SKM-1 (cell line): ENCODE data around the gene IL4.

Experiments
- DNase-seq: peaks from one replicate; lab custom pipeline; 2025; ENCODE audit not compliant: unreplicated experiment; lab: John Stamatoyannopoulos, UW

IL4 gene

DNA sequence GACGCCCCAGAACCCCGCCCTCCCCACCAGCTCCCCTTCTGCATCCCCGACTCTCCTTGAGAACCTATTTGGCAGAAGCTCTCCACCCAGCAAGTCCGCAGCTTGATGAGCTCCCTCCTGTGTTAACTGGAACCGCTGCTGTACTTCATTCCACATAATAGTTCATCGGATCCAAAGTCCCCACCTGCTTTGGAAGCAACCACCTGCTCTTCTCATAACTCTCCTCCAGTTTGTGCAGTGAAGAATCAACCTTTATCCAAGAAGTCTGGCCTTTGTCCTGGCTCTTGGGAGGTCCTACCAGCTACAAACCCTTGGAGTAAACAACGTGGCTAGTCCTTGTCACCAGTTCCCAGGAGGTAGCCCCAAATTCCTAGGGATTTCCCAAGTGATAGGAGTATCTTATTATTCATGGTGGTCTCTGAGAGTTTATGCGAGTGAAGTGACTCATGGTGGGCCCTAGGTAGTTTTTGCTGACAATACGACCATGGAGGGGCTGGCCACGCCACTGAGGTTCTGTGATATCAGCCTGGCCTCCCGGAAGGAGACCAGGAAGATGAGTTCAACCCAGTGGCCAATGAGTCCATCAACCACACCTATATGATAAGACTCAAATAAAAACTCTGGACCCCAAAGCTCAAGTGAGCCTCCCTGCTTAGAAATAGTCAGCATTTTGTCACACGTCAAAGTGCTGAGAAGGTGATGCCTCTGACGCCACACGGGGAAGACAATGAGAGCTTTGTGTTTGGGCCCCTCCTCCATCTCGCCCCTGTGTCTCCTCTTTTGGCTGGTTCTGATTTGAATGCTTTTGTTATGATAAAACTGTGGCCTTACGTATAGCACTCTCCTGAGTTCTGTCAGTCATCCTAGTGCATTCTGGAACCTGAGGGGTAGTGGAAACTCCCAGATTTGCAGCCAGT is 3.6 kb upstream of the IL4 start:
- DNase-seq: no peak

DNA sequence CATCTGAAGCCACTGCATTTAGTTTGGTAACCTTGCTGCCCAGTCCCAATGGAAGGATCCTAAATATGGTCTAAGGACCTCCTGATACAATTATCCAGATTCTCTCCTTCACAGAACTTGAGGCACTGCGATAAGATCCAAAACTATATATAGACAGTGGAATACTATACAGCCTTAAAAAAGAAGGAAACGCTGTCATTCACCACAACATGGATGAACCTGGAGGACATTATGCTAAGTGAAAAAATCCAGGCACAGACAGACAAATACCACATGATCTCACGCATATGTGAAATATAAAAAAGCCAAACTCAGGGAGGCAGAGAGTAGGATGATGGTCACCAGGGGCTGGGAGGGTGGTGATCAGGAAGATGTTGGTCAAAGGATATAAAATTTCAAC is 2.8 kb upstream of the IL4 start:
- no peak for DNase-seq

DNA sequence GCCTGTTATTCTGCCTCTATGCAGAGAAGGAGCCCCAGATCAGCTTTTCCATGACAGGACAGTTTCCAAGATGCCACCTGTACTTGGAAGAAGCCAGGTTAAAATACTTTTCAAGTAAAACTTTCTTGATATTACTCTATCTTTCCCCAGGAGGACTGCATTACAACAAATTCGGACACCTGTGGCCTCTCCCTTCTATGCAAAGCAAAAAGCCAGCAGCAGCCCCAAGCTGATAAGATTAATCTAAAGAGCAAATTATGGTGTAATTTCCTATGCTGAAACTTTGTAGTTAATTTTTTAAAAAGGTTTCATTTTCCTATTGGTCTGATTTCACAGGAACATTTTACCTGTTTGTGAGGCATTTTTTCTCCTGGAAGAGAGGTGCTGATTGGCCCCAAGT is 301 bp upstream of the IL4 start:
- no peak for DNase-seq

DNA sequence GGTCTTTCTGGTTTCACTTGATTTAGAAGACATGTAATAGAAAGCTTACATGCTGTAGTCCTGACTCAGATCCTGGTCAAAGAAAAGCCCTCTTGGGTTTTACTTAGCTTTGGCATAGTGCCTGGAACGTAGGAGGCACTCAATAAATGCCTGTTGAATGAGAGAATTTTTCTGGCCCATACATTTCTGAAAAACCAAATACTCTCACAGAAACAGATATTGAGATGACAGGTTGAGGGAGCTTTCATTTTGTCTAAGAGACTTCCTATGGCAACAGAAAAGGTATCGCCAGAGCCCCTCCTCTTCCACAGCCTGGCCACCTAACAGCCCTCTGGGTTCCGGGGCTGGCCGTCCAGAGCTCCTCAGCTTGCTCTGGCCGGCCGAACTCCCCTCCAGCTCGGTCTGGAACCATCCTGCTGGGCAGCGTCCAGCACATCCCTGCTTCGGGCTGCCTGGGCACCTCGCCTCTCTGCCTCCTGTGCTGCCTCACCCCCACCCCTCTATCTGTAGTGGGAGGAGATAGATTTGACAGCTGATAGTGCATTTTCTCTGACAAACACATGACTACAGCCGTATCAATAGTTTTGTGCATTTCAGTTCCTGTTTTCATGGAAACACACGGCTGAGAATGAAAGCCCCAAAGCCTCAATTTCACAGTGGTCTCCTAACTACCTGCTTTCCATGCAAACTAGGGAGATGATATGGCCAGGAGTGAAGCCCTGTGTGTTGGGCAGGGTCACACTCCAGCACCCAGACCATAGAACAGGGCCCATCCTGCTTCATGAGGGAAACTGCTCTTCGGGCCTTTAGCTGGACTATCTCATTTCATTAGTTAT is 1.1 kb downstream of the IL4 start:
- DNase-seq: no peak

DNA sequence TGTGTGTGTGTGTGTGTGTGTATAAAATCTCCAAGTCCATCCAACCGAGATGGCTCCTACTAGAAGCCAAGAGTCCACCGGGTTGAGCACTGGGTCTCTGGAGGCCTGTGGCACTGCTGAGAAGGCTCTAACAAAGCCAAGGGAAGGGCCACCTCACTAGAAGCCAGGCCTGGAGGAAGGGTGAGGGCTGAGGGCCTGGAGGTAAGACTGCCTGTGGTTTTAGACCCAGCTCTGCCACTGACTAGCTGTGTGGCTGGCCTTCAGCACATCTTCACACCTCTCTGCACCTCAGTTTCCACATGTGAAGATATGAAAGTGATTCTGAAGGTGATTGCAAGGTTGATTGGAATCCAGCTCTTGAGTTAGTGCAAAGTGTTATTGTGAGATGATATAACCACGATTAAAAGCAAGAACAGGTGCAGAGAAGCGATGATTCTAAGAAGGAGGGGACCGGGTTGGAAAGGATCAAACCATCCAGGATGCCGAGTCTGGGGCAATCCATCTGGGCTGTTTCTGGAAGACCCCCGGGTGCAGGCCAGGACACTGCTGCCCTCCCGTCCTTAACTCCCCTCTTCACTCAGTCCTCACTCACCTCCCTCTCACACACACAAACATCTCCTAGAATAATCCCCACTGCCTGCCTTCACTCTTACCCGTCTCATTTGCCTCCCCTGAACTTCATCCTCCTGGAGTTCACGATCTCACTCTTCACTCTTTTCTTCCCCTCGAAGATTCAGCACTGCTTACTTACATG is 2.3 kb downstream of the IL4 start:
- no peak for DNase-seq

DNA sequence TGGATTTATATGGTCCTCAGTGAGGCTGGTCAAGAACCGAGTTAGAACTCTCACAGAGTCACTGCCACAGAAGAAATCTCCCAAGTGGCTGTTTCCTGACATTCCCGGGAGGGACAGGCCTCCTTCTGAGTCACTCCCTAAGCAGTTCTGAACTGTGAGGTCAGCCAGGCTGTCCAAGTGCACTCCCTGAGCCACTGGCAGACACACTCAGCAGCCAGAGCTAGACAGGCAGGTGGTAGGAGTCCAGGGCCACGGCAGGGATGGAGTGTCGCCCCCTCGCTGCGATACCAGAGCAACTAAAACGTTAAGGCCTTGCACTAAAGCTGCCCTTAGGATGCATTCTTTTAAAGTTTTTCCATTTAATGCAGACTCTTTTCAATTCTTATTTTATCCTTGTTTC is 3.4 kb downstream of the IL4 start:
- DNase-seq: no peak

DNA sequence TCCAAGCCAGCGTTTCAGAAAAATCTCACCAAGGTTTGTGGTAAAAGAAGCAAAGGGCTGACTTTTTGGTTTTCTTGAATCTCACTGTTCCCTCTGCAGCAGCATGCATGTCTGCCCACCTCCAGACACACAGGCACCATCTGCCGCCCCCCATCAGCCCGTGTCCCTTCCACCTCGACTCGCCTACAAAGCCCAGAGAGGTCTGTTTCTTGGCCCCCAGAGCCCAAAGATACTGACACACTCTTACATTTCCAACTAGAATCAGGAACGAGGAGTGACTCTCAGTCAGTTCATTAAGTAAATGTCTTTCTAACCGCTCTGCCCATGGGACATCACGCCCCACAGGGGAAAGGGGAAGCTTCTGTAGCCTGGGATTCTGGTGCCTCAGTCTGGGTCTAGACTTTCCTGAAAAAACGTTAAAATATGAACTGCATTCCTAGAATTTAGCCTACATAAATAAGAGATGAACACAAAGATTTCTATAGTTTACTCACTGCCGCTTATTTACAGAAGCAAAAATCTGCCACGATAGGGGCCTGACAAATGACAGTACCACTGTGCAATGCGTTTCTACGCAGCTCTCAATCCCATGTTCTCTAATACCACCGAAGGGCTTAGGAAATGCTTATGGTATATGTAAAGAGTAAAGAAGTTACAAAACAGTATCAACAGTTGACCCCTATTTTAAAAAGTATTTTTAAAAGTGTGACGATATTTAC is 4.1 kb downstream of the IL4 start:
- no peak for DNase-seq

DNA sequence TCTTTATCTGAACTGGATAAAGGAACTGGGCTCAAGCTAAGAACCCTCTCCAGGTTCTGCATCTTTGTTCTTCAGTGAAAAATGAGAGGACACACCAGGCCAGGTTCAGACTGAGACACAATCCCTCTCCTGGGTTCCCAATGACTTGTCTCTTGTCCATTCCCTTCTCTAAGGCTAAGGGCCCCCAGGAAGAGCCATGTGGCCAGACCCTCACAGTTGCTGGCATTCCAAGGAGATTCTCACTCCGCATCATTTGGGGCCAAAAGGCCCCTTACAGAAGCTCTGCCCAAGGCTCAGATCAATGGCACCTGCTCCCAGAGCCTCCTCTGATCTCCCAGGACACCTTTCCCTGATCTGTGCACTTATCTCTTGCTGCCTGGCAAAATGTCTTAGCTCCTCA is 4.9 kb downstream of the IL4 start:
- no peak for DNase-seq

DNA sequence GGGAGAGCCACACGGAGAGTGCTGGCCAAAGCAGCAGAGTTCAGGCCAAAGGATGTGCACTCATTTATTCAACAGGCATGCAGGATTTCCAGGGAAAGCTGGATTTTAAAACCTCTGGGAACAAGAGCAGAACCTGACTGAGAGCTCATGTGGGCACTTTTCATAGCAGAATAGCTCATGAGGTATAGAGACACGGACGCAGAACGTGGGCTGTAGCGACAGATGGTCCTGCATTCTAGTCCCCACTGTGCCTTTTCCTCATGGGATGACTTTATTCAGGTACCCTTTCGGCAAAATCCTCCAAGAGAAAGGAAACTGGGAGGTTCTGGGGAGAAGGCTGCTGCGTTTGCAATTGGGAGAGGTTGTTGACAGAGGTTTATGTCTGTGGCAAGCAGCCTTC is 5.4 kb downstream of the IL4 start:
- DNase-seq: no peak

DNA sequence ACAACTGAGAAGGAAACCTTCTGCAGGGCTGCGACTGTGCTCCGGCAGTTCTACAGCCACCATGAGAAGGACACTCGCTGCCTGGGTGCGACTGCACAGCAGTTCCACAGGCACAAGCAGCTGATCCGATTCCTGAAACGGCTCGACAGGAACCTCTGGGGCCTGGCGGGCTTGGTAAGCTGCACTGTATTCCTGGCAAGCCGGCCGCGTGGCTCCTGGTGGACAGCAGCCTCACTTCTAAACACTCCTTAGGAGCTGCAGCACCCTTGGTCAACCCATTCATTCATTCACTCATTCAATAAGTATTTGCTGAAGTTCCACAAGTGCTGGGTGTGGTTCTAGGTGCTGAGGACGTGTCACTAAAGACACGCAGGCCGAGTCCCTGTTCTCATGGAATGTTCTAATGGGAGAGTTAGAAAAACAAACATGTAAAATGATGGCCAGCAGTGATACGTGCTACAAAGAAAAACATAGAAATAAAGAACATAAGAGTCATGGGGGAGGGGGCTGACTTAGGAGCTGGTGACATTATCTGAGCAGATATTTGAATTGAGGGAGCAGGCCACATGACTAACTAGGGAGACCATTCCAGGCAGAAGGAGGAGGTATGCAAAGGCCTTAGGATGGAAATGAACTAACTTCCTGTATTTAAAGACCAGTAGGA is 6.1 kb downstream of the IL4 start:
- DNase-seq: no peak

DNA sequence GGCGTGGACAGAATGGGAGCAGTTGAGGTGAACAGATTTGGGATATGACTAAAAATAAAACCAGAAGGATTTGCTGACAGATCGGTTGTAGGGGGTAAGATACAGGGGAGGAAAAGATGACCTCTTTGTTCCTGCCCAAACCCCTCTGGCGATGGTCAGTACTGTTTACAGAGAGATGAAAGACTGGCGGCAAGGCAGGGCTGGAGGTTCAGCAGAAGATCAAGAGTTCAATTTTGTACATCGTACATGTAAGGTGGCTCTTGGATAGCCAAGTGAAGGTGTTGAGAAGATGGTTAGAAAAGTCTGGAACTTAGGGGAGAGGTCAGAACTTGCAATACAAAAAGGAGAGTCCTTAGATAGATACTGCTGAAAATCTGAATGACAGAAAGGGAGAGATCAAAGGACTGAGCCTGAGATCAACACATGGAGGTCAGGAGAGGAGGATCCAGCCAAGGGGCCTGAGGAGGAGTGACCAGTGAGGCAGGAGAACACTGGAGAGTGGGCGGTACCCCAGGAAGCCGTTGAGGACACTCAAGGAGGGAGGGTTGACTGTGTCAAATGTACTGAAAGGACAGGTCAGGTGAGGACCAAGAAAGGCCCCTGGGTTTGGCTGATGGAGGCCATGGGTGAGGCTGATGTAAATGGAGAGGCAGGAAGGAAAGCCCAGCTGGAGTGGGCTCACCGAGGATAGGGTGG is 7.1 kb downstream of the IL4 start:
- DNase-seq: no peak

DNA sequence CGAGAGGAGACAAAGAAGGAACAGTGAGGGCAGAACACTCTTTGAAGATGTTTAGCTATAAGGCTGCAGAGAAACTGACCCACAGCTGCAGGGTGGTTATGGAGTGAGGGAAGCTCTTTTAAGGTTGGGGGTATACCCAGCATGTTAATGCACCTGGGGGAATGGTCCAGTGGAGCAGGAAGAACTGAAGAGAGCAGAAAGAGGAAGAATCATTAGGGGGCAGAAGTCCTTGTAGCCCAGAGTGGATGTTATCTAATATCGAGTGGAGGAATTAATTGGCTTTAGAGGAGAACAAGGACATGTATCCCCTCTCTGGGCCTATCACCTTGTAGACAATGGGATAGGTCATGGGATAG is 7.7 kb downstream of the IL4 start:
- DNase-seq: no peak

DNA sequence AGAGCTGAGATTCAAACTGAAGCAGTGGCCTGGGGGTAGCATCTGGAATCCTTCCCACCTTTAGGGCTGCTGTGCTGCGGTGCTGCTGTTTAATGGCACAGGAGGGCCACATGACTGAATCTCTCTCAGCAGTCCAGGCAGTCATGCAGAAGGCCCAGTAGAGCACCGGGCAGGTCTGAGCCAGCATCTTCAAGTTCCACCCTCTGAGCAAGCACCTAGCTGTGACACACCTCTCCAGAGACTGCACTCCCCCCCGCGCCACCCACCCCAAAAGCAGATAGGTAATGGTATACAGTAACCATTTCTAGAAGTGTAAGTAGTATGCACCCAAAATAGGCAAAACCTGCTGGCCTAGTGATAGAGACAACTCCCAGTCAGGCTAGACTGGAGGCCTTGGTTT is 8.2 kb downstream of the IL4 start:
- no peak for DNase-seq

DNA sequence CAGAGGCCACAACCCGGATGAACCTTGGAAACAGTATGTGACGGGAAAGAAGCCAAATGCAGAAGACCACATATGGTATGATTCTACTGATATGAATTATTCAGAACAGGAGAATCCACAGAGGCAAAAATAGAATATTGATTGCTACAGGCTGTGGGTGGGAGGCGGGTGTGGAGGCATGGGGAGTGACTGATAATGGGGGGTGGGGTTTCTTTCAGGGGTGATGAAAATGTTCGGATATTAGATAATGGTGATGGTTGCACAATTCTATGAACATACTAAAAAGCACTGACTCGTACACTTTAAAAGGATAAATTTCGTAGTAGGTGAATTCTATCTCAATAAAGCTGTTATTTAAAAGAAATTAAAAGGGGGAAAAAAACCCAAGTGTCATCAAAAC is 10.7 kb downstream of the IL4 start:
- no peak for DNase-seq

DNA sequence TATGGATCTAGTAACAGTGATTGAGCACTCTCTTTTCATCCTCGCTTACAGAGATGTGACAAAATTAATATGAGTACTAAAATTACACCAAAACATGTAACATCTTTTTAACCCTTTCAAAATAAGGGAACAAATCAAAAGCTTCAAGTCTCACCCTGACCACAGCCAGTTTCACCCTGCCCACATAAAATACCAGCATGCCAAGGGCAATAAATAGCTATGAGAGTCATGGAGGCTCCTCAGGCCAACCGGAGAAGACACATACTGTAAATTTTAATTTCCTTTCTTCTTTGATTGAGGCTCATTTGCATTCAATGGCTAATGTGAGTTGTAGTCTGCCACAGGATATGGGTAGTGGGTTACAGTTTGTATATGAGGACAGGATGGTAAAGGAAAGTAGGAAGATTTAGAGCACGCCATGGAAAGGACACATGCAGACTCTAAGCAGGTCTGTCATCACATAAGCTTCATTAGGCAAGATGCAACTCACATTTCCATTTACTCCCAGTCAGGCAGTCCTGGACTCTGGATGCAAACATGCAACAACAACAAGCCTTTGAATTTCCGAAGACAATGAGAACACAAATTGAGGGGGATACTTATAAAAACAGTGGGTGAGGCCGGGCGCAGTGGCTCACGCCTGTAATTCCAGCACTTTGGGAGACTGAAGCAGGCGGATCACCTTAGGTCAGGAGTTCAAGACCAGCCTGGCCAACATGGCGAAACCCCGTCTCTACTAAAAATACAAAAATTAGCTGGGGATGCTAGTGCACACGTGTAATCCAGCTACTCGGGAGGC is 11.3 kb downstream of the IL4 start:
- no peak for DNase-seq

DNA sequence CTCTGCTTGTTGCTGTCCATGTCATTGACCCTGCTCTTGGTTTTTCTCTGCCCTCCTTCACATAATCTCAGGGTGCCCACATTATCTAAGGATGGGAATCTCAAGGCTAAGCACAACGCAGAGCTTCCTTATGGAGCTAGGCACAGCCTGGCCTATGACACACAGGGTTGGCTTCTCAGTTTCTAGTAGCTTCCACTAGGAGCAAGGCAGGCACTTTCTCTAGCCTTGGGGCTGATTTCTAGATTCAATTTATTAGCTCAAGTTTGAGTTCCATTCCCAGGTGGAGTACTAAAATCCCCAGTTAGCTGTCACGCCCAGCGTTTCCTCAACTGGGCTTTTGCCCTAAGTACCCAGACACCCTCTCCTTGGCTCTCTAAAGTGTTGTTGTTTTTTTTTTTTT is 12.4 kb downstream of the IL4 start:
- DNase-seq: no peak

DNA sequence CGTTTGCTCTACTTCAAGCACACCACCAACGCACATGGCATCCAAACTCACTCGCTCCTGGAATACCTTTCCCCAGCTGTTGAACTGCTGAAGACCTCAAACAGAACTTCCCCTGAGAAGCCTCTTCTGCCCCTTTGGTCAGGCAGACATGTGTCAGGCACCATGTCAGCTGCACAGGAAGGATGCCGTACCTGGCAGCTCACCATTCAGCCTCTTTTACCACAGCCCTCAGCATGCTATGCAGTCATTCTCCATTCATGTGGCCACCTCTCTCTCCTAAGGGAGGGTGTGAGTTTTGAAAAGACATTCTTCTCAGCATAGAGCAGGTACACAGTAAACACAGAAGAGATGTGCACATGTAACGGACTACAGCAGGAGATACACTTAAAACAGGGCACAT is 14.2 kb downstream of the IL4 start:
- no peak for DNase-seq

DNA sequence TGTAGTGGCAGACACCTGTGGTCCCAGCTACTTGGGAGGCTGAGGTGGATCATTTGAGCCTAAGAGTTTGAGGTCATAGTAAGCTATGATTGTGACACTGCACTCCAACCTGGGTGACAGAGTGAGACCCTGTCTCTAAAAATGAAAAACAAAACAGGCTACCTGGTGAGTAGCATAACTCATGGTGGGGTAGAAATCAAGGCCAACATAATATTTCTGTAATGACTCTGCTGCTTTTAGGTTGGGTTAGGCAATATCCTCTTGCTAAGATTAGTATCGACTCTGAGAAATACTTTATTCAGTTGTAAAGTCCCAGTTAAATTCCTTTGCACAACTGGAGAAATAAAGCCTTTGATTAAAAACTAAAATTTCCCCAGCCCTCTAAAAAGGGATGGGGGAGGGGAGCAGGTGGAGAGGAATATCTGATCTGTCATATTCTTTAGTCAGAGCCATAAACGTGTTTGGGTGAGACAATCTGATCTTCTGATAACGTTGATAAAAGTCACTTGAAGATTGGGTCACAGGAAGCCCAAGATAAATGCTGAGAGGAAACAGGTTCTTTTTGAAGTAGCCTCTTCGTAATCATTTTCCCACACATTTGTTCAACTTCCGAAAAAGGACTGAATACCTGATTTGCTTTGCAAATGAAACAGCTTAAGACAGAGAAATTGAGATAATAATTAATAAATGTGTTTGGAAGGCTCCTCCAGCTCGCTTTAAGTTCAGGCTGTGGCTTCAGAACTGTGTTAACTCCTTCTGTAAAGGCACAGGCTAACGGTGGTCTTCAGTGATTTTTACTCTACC is 14.9 kb downstream of the IL4 start:
- DNase-seq: no peak
